GM21447 (cell line): ENCODE measurements around the gene NDUFAB1.
"Not testable (repeated sequence)": the region's sequence is repeated elsewhere in the genome, so short reads cannot be mapped to it uniquely, and the experiment has no call there.

ENCODE experiments used
- ATAC-seq: cut with Tn5 transposase; IDR thresholded peaks from one replicate; pipeline ENCODE4 v1.9.1; 2021; ENCODE audit not compliant: unreplicated experiment

The NDUFAB1 gene

GRCh38 chr16:23595951-23596720 lies at the start of gene NDUFAB1:
Gene NDUFAB1, minus strand, starts transcription at chr16:23596316. Its CDS starts 26 bp downstream, at chr16:23596290.
- ATAC-seq: peak; percentile 77

GRCh38 chr16:23642246-23642774 lies 46.2 kb upstream of the NDUFAB1 start:
- no peak for ATAC-seq

GRCh38 chr16:23640931-23641765 lies 45.0 kb upstream of the NDUFAB1 start, which contains the start of the genes DCTN5 and PALB2:
Gene DCTN5, plus strand, starts transcription at chr16:23641466. Its CDS starts 77 bp downstream, at chr16:23641543.
Gene PALB2, minus strand, starts transcription at chr16:23641310. Its CDS starts 153 bp downstream, at chr16:23641157.
- ATAC-seq: peak; percentile 96

GRCh38 chr16:23640615-23640930 lies 44.5 kb upstream of the NDUFAB1 start:
- no peak for ATAC-seq

GRCh38 chr16:23635958-23636357 lies 39.8 kb upstream of the NDUFAB1 start:
- ATAC-seq: no peak

- ATAC-seq: no peak
Measured at GRCh38 chr16:23634461-23635036, 38.4 kb upstream of the NDUFAB1 start.

- ATAC-seq: not testable (repeated sequence)
Measured at GRCh38 chr16:23631874-23632273, 35.8 kb upstream of the NDUFAB1 start.

- ATAC-seq: no peak
Measured at GRCh38 chr16:23629516-23629915, 33.4 kb upstream of the NDUFAB1 start.

GRCh38 chr16:23624092-23624491 lies 28.0 kb upstream of the NDUFAB1 start:
- ATAC-seq: no peak

GRCh38 chr16:23615805-23616204 lies 19.7 kb upstream of the NDUFAB1 start:
- no peak for ATAC-seq

GRCh38 chr16:23611936-23612335 lies 15.8 kb upstream of the NDUFAB1 start:
- ATAC-seq: no peak

GRCh38 chr16:23610905-23611304 lies 14.8 kb upstream of the NDUFAB1 start:
- not testable (repeated sequence) for ATAC-seq

- ATAC-seq: no peak
Measured at GRCh38 chr16:23609929-23610328, 13.8 kb upstream of the NDUFAB1 start.

GRCh38 chr16:23608194-23608593 lies 12.1 kb upstream of the NDUFAB1 start:
- ATAC-seq: no peak

GRCh38 chr16:23607726-23608125 lies 11.6 kb upstream of the NDUFAB1 start:
- ATAC-seq: no peak

GRCh38 chr16:23597003-23597756 lies 1.1 kb upstream of the NDUFAB1 start:
- ATAC-seq: no peak

- ATAC-seq: peak; percentile 10
Measured at GRCh38 chr16:23595246-23595950, 718 bp downstream of the NDUFAB1 start.

GRCh38 chr16:23594186-23594585 lies 1.9 kb downstream of the NDUFAB1 start:
- no peak for ATAC-seq

GRCh38 chr16:23590181-23590580 lies 5.9 kb downstream of the NDUFAB1 start:
- ATAC-seq: no peak

GRCh38 chr16:23587726-23588125 lies 8.4 kb downstream of the NDUFAB1 start:
- no peak for ATAC-seq
